GM13976 (cell line): ENCODE results near the gene FGG.

Experiments used
- DNase-seq: peaks from one replicate; pipeline ENCODE4 v3.0.0; 2012; ENCODE audit warnings: low spot score
- CTCF ChIP-seq: IDR thresholded peaks from 2 replicates; pipeline ENCODE4 v1.5.1; 2012; ENCODE audit warnings: borderline replicate concordance, mild to moderate bottlenecking; ENCODE audit not compliant: insufficient read depth; ENCODE audit errors: extremely low read depth, missing control alignments, control extremely low read depth
- in situ Hi-C: fragments of 300-500 bp; cut with MboI; formaldehyde crosslinking; loops from one replicate; pipeline ENCODE4 v1.12.0; 2022; ENCODE audit warnings: low sequenced_read_pairs, mixed read lengths, inconsistent platforms; ENCODE audit not compliant: unreplicated experiment

Gene FGG

DNA sequence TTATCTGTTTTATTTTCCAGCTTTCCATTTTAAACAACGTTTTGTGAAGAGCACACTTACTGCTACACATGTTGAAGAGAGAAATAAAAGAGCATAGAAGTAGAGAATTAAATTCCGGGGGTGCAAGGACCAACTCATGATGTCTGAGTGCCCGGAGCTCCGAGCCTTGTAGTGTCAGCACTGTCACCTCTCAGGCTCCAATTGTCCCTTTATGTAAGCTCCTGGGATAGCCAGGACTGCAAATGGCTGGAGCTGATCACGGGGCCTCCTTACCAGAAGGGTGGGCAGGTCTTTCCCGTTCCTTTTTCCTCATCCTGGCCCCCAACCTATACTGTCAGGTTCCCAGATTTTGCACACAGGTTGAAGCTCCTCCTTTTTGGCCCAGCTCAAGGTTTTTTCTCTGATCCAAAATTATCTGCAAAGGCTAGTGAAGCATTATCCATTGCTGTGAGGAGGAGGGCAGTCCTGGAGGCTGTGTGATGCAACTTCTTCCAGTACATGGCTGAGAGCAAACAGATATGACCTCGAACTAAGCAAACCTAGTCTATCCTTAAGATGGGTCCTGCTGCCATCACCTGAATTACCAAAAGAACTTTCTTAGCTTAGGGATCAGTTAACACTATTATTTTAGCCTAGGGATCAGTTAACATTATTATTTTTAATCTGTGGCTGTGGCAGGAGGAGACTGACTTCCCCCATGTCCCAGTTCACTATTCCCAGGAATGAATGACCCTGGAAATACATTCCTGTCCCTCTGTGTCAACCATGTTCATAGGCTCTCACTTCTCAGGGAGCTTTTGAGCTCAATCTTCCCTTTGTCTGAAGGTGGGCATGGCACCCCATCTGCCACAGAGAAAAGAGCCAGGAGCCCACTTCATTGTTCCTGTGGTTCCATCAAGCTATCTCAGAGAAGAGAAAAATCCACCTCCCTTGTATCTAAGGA, at the start of gene FGG:
TSS of gene FGG (minus strand) at position 185 of the 943 bp plus-strand sequence. CDS start at position 138, 47 bp downstream.
- in situ Hi-C loops, result no loop called here
- no peak for DNase-seq
- TF ChIP-seq CTCF, result no peak

GRCh38 chr4:154660052-154660451, 47.6 kb upstream of the FGG start:
- TF ChIP-seq CTCF, result no peak
- no peak for DNase-seq
- in situ Hi-C loops, result no loop called here

DNA sequence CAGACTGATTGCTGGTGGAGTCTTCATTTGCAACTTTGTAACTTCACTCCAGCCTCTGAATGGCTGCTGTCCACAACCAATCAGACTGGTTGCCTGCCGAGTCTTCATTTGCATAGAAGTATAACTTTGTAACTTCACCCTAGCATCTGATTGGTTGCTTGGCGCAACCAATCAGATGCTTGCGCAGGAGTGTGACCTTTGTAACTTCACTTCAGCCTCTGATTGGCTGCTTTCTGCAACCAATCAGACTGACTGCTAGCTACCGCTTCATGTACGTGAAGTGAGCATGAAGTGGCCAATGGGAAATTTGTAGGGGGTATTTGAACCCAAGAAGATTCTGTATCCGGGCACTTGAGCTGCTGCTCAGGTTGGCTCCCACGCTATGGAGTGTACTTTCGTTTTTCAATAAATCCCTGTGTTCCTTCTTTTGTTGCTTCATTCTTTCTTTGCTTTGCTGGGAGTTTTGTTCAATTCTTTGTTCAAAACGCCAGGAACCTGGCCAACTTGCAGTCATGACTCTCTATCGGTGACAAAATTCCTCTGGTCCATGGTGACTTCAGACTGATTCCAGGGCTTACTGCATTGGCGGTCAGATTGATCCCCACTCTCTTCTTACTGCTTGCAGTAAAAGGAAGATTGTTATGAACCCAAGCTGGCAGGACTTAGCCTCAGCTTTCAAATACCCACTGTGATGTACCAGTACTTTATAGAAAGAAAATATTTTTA, 46.4 kb upstream of the FGG start:
- DNase-seq, result no peak
- in situ Hi-C loops, result no loop called here
- TF ChIP-seq CTCF, result no peak

DNA sequence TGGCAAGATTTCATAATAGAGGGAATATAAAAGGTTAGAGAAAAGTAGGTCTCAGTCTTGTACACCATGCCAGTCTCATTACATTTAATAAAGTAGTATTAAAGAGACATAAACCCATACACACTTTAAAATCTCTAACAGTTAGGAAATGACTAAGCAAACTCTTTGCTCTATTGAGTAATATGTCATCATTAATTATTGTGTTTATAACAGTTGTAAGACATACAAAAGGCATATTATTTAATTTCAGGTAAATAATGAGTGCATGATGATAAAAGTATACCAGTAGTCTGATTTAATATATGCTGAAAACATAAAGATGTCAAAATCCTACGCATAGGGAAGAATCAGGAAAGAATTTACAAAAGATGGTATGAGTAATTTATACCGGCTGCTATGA, 31.0 kb upstream of the FGG start:
- in situ Hi-C loops, result no loop called here
- DNase-seq, result no peak
- no peak for TF ChIP-seq CTCF

GRCh38 chr4:154642373-154643009, 30.0 kb upstream of the FGG start:
- in situ Hi-C loops, result no loop called here
- no peak for TF ChIP-seq CTCF
- DNase-seq, result no peak

DNA sequence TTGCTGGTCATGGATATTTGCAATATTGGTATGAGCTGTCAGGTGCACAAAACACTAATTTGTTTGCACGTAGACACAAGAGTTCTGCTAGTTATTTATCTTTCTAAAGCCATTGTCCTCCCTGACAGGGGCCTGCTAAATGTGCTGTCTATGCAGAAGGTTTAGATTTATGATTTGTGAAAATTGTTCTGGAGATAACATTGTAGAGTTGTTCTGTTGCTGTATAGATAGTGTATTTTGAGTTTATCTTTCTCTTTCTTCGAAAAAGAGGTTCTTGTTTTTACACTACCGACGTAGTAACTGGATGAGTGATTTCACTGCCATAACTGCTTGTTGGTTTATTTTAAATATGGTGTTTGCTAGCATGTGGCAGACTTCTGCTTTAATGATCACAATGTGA, 28.5 kb upstream of the FGG start:
- in situ Hi-C loops, result no loop called here
- no peak for DNase-seq
- TF ChIP-seq CTCF, result no peak
